GM19239 (cell line): ENCODE data around the gene TBL1Y.

Experiments
- DNase-seq: peaks from one replicate; pipeline ENCODE4 v3.0.0; 2011; ENCODE audit warnings: low spot score; ENCODE audit not compliant: insufficient read length
- FAIRE-seq: peaks from 2 replicates; lab custom pipeline; 2011; peaks lifted over from hg19 to GRCh38; lab: Jason Lieb, UNC

TBL1Y gene

DNA sequence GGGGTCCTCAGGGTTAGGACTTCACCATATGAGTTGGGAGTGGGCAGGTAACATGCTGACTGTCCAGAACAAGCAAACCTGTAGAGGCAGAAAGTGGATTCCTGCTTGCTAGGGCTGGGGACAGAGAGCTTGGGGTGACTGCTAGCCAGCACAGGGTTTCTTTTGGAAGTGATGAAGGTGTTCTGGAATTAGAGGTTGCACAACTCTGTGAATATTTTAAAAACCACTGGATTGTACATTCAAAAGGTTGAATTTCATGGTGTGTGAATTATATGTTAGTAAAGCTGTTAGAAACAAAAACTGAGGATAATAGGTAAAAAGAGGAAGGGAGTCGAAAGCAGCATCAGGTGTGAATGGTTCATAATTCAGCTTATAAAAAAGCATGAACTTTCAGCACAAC lies 57.7 kb downstream of the TBL1Y start:
- no peak for DNase-seq
- no peak for FAIRE-seq

- no peak for DNase-seq
- FAIRE-seq, result no peak
Observed at GRCh38 chrY:6972271-6972887, 61.9 kb downstream of the TBL1Y start.

GRCh38 chrY:6974971-6975370 lies 64.5 kb downstream of the TBL1Y start:
- FAIRE-seq (no peak), DNase-seq (no peak)

DNA sequence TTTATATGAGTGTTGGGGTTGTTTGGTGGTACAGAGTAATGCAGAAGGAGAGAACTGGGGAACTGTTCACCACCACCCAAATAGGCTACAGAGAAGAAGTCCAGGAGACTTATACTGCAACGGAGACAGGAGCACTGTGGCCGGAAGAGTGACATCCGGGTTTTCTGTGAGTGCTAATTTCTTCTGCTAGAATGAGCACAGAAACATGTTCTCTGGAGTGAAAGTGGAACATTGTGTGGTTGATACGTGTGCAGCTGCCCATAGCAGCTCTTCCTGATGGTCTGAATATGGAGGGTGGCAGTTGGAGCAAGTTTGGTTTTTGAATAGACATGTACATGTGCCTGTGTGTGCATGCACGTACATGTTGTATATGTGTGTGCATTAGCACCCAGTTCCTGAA lies 67.3 kb downstream of the TBL1Y start:
- FAIRE-seq (no peak), DNase-seq (no peak)

DNA sequence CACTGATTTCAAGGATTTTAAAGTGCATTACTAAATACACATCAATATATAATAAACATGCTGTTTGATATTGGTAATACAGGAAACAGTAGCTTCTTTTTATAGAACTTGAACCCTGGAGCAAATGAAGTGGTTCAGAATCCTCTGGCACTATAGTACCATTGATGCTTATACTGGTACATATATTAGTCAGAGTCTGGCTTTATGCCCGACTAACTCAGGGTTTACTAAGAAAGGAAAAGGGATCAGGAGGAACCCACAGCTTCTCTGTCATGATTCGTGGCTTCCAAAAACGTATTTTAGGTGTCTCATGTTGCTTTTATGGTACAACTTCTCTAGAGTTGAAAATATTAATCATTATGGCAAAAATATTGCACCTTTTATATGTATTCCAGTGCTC lies 72.7 kb downstream of the TBL1Y start:
- DNase-seq (no peak), FAIRE-seq (no peak)

- DNase-seq, result no peak
- no peak for FAIRE-seq
Observed at GRCh38 chrY:6987811-6988210, 77.3 kb downstream of the TBL1Y start.

GRCh38 chrY:6989886-6990620 lies 79.6 kb downstream of the TBL1Y start:
- DNase-seq (no peak), FAIRE-seq (no peak)

GRCh38 chrY:6992041-6992440 lies 81.5 kb downstream of the TBL1Y start:
- FAIRE-seq (no peak), DNase-seq (no peak)

- no peak for FAIRE-seq
- no peak for DNase-seq
Observed at GRCh38 chrY:6995987-6996386, 85.5 kb downstream of the TBL1Y start.

DNA sequence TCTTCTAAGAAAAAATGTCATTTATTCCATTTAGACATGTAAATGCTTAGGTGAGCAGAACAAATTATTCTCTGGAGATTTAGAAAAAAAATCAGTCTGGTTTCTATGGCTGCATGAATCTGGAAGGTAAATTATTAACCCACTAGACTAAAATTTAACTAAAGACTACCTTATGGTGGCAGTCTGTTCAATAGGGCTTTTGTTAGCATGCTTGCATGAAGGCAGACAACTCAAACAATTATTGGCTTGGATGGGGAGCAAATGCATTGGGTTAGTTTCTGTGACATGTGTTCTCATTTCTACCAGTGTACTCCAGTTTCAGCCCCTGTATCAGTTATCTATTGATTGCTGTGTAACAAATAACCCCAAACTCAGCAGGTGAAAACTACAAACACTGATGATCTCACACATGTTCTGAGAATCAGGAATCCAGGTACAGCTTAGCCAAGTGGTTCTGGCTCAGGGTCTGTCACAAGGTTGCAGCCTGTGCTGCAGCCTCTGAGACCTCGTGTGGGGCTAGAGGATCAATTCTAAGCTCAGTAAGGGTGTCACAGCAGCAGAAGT lies 87.1 kb downstream of the TBL1Y start:
- DNase-seq, result no peak
- FAIRE-seq, result no peak

DNA sequence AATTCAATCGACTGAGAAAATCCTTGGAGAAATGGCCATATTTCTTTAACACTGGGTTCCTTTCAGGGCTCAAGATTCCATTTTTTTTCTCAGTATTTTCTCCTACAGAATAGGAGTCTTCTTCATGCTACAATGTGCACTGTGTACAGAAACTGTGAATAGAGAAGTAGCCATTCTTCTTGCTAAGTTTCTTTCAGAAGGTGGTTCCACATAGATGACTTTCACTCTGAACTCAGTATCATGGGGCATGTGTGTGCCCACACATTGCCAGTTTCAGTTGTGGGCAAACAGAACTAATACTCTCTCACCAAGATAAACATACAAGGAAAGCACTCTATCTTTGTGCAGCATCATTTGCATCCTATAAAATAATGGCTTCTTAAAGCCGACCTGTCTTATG lies 89.4 kb downstream of the TBL1Y start:
- FAIRE-seq (no peak), DNase-seq (no peak)

DNA sequence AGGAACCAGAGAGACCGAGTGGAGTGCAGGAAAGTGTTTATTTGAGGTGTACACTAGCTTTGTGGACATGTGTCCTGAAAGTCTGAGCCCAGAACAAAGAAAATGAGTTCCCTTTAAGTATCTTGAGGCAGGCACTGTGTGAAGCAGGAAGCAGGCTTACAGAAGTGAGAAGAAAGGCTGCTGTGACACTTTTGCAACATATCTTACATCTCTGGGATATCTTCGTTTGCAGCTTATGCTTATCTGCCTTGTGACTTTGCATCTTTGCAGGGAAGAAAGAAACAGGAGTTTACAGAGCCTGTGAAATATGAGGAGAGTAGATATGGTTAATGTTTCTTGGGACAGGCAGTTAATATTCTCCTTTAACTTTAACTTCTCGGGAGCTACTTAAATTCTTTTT lies 92.1 kb downstream of the TBL1Y start:
- FAIRE-seq, result no peak
- DNase-seq, result no peak

- DNase-seq (no peak), FAIRE-seq (no peak)
Observed at GRCh38 chrY:7007911-7008310, 97.4 kb downstream of the TBL1Y start.

DNA sequence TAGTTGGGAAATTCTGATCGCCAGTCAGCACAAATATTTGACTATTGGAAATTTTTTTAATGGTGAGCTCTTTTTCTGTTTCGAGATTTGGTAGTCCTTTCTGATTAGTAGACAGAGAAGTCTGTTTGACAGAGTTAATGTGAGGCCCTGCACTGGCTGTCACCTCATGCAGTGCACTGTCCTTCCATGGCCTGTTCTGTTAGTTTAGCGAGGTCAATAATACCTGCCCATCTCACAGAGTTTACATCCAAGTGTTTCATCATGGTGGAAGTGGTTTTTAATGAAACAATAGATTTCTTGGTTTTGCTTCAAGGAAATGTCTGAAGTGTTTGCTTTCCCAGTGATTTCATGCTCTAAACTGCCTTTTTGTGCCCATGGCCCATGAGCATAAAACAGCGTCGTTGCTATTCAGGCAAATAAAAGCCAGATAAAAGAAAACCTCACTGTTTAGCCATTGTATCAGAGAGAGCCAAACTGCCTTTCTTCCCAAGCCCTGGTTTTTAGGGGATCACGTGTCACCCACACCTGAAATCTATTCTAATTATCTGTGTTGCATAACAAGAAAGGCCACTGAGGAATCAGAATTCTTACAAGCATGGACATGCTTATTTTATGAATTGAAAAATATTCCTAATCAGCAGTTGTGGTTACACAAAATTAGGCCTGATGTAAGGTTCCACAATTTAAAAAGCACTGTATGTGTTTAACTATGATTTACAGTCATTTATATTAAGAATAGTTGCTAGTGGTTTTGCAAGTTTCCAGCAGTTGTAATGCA lies 98.3 kb downstream of the TBL1Y start:
- FAIRE-seq, result no peak
- no peak for DNase-seq

DNA sequence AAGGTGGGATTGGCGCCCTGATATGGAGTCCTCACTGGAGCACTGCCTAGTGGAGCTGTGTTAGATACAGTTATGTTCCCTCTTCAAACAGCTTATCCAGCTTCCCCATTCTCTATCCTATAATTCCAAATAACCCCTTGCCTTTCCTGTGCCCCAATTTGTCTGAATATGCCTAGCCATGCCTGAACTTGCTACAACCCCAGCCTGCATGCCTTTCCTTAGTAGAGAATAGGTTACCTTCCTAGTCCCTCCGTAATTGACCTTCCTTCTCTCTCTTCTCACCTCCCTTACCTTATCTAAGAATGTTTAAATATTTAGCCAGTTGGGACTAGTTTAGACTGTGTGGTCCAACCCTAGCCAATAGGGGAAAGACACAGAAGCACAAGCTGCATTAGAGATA lies 102.6 kb downstream of the TBL1Y start:
- DNase-seq (no peak), FAIRE-seq (no peak)

DNA sequence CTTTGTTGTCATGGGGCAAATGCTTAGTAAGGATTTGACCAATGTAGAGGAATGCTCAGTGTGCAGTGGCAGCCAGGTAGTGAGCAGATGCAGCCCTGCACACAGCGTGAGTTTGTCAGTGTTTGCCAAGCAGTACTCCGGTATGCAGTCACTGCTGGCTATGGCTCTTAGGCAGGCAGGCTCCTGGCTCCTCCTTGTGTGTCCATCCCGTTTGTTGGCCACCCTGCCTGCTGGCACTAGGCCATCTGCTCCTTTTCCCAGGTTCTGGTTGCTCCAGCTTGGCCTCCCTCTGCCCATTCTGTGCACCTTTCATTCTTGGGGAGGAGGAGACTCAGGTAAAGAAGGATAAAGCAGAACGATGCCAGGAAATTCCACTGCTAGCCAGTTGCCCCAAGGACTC lies 106.0 kb downstream of the TBL1Y start:
- DNase-seq (no peak), FAIRE-seq (no peak)

DNA sequence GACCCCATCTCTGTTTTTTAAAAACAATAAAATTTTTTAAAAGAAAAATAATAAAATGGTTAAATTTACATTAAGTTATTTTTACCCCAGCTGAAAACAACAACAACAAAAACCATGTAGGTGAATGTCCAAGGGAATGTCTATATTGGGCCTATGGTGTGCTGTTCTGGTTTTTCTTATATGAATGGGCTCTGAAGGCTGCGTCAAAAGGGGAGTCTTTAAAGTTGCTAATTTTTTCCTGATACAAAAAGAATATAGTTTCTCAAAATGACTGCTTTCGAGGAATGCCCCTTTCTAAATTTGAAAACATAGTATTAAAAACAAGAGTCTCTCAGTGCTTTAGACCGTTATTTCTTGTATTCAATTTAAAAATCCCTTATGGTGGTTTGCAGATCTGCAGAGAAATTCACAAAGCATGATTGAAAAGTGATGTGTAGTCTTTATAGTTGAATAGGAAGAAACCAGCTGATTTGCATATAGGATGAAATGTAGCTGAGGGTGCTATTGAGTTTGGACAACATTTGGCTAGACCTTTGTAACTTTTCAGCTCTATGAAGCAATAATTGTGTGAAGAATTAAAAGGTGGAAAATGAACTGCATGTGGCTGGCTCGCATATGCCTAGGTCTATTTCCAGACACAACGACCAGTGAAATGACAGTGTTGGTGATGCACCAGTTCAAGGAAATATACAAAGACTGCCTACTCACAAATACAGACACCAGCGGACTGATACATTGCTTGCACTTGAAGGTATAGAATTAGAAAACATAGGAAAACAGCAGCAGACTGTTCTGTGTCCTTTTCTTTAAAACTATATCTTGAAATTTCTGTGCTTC lies 107.0 kb downstream of the TBL1Y start:
- DNase-seq (no peak), FAIRE-seq (no peak)

- no peak for FAIRE-seq
- no peak for DNase-seq
Observed at GRCh38 chrY:7039037-7039436, 128.5 kb downstream of the TBL1Y start.

DNA sequence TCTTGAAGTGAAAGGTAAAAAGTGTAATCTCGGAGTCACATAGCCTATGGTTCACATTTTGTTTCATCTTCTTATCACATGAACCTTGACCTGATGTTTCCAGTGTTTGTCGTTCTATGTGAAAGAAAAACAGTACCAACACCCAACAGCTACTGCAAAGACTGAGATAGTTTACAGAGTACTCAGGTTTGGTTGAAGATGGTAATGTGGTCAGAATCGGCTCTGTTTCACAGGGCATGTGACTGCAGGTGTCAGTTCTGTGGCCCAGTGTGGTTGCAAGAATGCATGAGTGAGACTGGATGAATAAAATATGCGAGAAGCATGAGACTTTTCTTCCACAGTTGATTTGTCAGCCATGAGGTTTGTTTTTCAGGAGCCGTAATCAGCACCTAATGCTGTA lies 130.2 kb downstream of the TBL1Y start:
- no peak for DNase-seq
- FAIRE-seq, result no peak

DNA sequence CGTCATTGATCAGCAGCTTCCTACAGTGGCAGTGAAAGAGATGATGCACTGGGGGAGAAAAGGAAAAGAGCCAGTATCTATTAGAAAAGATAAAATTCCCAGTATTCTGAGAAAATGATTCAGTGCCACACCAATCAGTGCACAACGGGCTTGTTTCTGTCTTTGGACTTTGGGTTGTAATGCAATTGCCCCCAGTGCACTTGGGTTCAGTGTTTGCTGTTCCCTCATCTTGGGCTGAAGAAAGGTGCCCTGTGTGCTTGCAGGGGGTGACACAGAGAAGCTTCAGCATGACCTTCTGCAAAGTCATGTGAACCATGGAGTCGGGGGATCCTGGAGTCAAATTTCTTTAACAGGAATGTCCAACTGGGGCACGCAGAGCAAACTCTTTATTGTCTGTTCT lies 131.5 kb downstream of the TBL1Y start:
- DNase-seq (no peak), FAIRE-seq (no peak)
